GM12878 (cell line): ENCODE data around the gene ARID5B. TPM values are rescaled to one million over a fixed set of nuclear protein-coding genes. Genes with fewer than 3 reads are reported as not detected.

ENCODE experiments used
- ATF7 ChIP-seq: fragments of 450-650 bp; IDR thresholded peaks from 2 replicates; pipeline ENCODE4 v1.6.1; 2016; ENCODE audit warnings: low read depth, mild to moderate bottlenecking
- ESRRA ChIP-seq: IDR thresholded peaks from 2 replicates; pipeline ENCODE4 v1.6.1; 2012; ENCODE audit warnings: mild to moderate bottlenecking, low read length, improper control_type of control experiment
- FOS ChIP-seq: IDR thresholded peaks from 3 replicates; pipeline ENCODE4 v1.6.1; 2011; ENCODE audit warnings: borderline replicate concordance; ENCODE audit not compliant: insufficient read length; ENCODE audit errors: extremely low read depth
- FOXM1 ChIP-seq: IDR thresholded peaks from 2 replicates; pipeline ENCODE4 v1.6.1; 2012; ENCODE audit warnings: low read depth, mild to moderate bottlenecking, inconsistent platforms, low read length, moderate library complexity
- GATAD2B ChIP-seq: fragments of 450-650 bp; conservative IDR thresholded peaks from 2 replicates; pipeline ENCODE4 v1.6.1; 2017; ENCODE audit warnings: low read depth, mild to moderate bottlenecking, moderate library complexity
- HDGF ChIP-seq: fragments of 450-650 bp; IDR thresholded peaks from 2 replicates; pipeline ENCODE4 v1.6.1; 2016; ENCODE audit warnings: antibody characterized with exemption
- IRF4 ChIP-seq: IDR thresholded peaks from 2 replicates; pipeline ENCODE4 v1.6.1; 2011; ENCODE audit warnings: low read depth, low read length
- PAX5 ChIP-seq: IDR thresholded peaks from 2 replicates; pipeline ENCODE4 v1.6.1; 2011; ENCODE audit warnings: low read depth, low read length, borderline replicate concordance
- POLR2A ChIP-seq: IDR thresholded peaks from 2 replicates; pipeline ENCODE4 v1.6.1; 2011; ENCODE audit warnings: low read depth, mild to moderate bottlenecking, low read length
- RBBP5 ChIP-seq: fragments of 200-600 bp; sonication (generic); conservative IDR thresholded peaks from 2 replicates; pipeline ENCODE4 v1.6.1; 2016
- SIX5 ChIP-seq: IDR thresholded peaks from 2 replicates; pipeline ENCODE4 v1.6.1; 2011; ENCODE audit warnings: mild to moderate bottlenecking, low read depth, low read length, moderate library complexity; ENCODE audit not compliant: severe bottlenecking
- SMAD1 ChIP-seq: fragments of 450-650 bp; IDR thresholded peaks from 2 replicates; pipeline ENCODE4 v1.6.1; 2018; ENCODE audit warnings: mild to moderate bottlenecking, low read depth; ENCODE audit not compliant: partially characterized antibody
- SUPT20H ChIP-seq: IDR thresholded peaks from 2 replicates; pipeline ENCODE4 v1.6.1; 2011; ENCODE audit warnings: low read depth, mild to moderate bottlenecking, low read length, moderate library complexity, borderline replicate concordance; ENCODE audit not compliant: control insufficient read depth
- SUZ12 ChIP-seq: fragments of 200-600 bp; sonication (generic); IDR thresholded peaks from one replicate; pipeline ENCODE4 v1.6.1; 2018; ENCODE audit warnings: antibody characterized with exemption, mild to moderate bottlenecking; ENCODE audit not compliant: unreplicated experiment
- TCF3 ChIP-seq: IDR thresholded peaks from 2 replicates; pipeline ENCODE4 v1.6.1; 2012; ENCODE audit warnings: low read depth, mild to moderate bottlenecking, low read length, borderline replicate concordance; ENCODE audit not compliant: insufficient read depth
- YY1 ChIP-seq: IDR thresholded peaks from 2 replicates; pipeline ENCODE4 v1.6.1; 2011; ENCODE audit warnings: low read depth, mild to moderate bottlenecking, low read length
- ZNF274 ChIP-seq: IDR thresholded peaks from one replicate; pipeline ENCODE4 v1.8.0; 2011; ENCODE audit not compliant: insufficient read length, insufficient read depth
- polyA plus RNA-seq, 11 experiments: library from polyadenylated mRNA; depleted of rRNA in 4 of 11; unstranded in 6 of 11; stranded (reverse) in 5 of 11; fragments of >200 nt; fragmentation: Nextera tagmentation in 4 of 11; fragmentation: Illumina TruSeq in 1 of 11; extraction: Ambion mirVana in 4 of 11; extraction: Trizol in 1 of 11; gene quantifications; 1 replicate in 1 of 11; 2 replicates in 10 of 11; pipeline versions ENCODE4 v1.2.1 to v1.2.3, GENCODE V29; 2011 to 2016; ENCODE audit warnings: inconsistent platforms in 2 of 11, missing spikeins in 2 of 11, low read depth in 1 of 11
- total RNA-seq, 4 experiments: library from RNA; depleted of rRNA in 3 of 4; stranded (reverse); fragments of >200 nt in 3 of 4; fragmentation: Illumina TruSeq in 1 of 4; extraction: Trizol in 1 of 4; gene quantifications; 2 replicates each; pipeline versions ENCODE4 v1.2.1 to v1.2.3, GENCODE V29; 2013 to 2021
- TF ChIP-seq, protein P1 (sequence below): fragments of 450-650 bp; IDR thresholded peaks from 2 replicates; pipeline ENCODE4 v1.6.1; 2014; ENCODE audit warnings: mild to moderate bottlenecking
- TF ChIP-seq, protein P2 (sequence below): fragments of 450-650 bp; formaldehyde crosslinking; IDR thresholded peaks from 2 replicates; pipeline ENCODE4 v1.4.0; 2022; ENCODE audit warnings: mild to moderate bottlenecking, moderate library complexity
- TF ChIP-seq, protein P3 (sequence below): IDR thresholded peaks from 2 replicates; pipeline ENCODE4 v1.6.1; 2012; ENCODE audit warnings: low read depth, low read length, improper control_type of control experiment
- TF ChIP-seq, protein P4 (sequence below): IDR thresholded peaks from 2 replicates; pipeline ENCODE4 v1.6.1; 2012; ENCODE audit warnings: low read depth, low read length, improper control_type of control experiment
- TF ChIP-seq, protein P5 (sequence below): fragments of 450-650 bp; IDR thresholded peaks from 2 replicates; pipeline ENCODE4 v1.6.1; 2018; ENCODE audit warnings: borderline replicate concordance, mild to moderate bottlenecking; ENCODE audit not compliant: partially characterized antibody
- TF ChIP-seq, protein P6 (sequence below): fragments of 150-350 bp; IDR thresholded peaks from 2 replicates; pipeline ENCODE4 v1.6.1; 2014; ENCODE audit warnings: mild to moderate bottlenecking, low read depth, low read length

ARID5B gene
- total and polyA plus RNA-seq, 10 of the 15 experiments (the other 5 are each of a cell fraction or from before 2014, with no cell fraction given), result 2.7 to 8.5 (median 6.1) TPM

DNA sequence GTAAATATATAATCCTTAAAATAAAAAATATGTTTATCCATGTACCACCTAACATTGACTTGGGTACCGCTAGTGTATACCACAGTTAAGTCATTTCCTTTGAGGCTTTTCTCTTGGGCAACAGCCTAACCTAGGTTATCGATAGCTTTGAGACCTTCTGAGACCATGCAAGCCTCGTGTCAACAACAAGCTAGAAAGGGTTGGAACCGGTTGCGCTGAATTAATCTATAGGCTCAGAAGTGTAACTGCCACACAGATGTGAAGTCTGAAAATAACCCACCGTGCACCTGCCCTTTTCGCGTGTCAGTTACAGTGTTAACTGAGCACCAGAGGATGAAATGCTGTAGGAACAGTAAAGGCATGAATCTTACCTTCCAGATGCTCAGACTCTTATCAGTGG, 59.8 kb downstream of the ARID5B start (continued):
- TF ChIP-seq, protein P1, sequence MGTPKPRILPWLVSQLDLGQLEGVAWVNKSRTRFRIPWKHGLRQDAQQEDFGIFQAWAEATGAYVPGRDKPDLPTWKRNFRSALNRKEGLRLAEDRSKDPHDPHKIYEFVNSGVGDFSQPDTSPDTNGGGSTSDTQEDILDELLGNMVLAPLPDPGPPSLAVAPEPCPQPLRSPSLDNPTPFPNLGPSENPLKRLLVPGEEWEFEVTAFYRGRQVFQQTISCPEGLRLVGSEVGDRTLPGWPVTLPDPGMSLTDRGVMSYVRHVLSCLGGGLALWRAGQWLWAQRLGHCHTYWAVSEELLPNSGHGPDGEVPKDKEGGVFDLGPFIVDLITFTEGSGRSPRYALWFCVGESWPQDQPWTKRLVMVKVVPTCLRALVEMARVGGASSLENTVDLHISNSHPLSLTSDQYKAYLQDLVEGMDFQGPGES, result no peak
- no peak for TF ChIP-seq YY1
- TF ChIP-seq PAX5, result no peak
- peak; percentile 88; the same call in 1 of the 2 replicates for TF ChIP-seq TCF3
- TF ChIP-seq, protein P2, sequence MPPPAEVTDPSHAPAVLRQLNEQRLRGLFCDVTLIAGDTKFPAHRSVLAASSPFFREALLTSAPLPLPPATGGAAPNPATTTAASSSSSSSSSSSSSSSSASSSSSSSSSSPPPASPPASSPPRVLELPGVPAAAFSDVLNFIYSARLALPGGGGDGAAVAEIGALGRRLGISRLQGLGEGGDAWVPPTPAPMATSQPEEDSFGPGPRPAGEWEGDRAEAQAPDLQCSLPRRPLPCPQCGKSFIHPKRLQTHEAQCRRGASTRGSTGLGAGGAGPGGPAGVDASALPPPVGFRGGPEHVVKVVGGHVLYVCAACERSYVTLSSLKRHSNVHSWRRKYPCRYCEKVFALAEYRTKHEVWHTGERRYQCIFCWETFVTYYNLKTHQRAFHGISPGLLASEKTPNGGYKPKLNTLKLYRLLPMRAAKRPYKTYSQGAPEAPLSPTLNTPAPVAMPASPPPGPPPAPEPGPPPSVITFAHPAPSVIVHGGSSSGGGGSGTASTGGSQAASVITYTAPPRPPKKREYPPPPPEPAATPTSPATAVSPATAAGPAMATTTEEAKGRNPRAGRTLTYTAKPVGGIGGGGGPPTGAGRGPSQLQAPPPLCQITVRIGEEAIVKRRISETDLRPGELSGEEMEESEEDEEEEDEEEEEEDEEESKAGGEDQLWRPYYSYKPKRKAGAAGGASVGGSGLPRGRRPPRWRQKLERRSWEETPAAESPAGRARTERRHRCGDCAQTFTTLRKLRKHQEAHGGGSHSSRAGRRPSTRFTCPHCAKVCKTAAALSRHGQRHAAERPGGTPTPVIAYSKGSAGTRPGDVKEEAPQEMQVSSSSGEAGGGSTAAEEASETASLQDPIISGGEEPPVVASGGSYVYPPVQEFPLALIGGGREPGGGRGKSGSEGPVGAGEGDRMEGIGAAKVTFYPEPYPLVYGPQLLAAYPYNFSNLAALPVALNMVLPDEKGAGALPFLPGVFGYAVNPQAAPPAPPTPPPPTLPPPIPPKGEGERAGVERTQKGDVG (CRISPR knock-in tag), result no peak
- no peak for TF ChIP-seq FOS
- TF ChIP-seq ATF7, result no peak
- TF ChIP-seq, protein P3, sequence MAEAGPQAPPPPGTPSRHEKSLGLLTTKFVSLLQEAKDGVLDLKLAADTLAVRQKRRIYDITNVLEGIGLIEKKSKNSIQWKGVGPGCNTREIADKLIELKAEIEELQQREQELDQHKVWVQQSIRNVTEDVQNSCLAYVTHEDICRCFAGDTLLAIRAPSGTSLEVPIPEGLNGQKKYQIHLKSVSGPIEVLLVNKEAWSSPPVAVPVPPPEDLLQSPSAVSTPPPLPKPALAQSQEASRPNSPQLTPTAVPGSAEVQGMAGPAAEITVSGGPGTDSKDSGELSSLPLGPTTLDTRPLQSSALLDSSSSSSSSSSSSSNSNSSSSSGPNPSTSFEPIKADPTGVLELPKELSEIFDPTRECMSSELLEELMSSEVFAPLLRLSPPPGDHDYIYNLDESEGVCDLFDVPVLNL, result no peak
- TF ChIP-seq, protein P4, sequence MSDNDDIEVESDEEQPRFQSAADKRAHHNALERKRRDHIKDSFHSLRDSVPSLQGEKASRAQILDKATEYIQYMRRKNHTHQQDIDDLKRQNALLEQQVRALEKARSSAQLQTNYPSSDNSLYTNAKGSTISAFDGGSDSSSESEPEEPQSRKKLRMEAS, result no peak
- no peak for TF ChIP-seq IRF4
- TF ChIP-seq SUPT20H, result no peak
- no peak for TF ChIP-seq SMAD1
- TF ChIP-seq GATAD2B, result no peak
- no peak for TF ChIP-seq SUZ12
- TF ChIP-seq FOXM1, result peak; percentile 73
- no peak for TF ChIP-seq SIX5
- TF ChIP-seq, protein P5, sequence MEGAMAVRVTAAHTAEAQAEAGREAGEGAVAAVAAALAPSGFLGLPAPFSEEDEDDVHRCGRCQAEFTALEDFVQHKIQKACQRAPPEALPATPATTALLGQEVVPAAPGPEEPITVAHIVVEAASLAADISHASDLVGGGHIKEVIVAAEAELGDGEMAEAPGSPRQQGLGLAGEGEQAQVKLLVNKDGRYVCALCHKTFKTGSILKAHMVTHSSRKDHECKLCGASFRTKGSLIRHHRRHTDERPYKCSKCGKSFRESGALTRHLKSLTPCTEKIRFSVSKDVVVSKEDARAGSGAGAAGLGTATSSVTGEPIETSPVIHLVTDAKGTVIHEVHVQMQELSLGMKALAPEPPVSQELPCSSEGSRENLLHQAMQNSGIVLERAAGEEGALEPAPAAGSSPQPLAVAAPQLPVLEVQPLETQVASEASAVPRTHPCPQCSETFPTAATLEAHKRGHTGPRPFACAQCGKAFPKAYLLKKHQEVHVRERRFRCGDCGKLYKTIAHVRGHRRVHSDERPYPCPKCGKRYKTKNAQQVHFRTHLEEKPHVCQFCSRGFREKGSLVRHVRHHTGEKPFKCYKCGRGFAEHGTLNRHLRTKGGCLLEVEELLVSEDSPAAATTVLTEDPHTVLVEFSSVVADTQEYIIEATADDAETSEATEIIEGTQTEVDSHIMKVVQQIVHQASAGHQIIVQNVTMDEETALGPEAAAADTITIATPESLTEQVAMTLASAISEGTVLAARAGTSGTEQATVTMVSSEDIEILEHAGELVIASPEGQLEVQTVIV, result no peak
- no peak for TF ChIP-seq ZNF274
- TF ChIP-seq RBBP5, result no peak
- TF ChIP-seq, protein P6, sequence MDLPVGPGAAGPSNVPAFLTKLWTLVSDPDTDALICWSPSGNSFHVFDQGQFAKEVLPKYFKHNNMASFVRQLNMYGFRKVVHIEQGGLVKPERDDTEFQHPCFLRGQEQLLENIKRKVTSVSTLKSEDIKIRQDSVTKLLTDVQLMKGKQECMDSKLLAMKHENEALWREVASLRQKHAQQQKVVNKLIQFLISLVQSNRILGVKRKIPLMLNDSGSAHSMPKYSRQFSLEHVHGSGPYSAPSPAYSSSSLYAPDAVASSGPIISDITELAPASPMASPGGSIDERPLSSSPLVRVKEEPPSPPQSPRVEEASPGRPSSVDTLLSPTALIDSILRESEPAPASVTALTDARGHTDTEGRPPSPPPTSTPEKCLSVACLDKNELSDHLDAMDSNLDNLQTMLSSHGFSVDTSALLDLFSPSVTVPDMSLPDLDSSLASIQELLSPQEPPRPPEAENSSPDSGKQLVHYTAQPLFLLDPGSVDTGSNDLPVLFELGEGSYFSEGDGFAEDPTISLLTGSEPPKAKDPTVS, result no peak
- no peak for TF ChIP-seq HDGF
- TF ChIP-seq ESRRA, result no peak
- TF ChIP-seq POLR2A, result peak; percentile 36; the same call in 1 of the 2 replicates
